AG09309 (cell line): Measurements from ENCODE around the gene TECR.
"Not testable (repeated sequence)": the region's sequence is repeated elsewhere in the genome, so short reads cannot be mapped to it uniquely, and the experiment has no call there.

ENCODE experiments used
- DNase-seq: peaks from one replicate; pipeline ENCODE4 v3.0.0-alpha.2; 2010; ENCODE audit warnings: low read depth
- H3K4me3 ChIP-seq: 2 replicates; pipeline ENCODE4 v1.5.1; 2011; ENCODE audit warnings: mild to moderate bottlenecking, low read depth, low read length, moderate library complexity; ENCODE audit not compliant: control insufficient read depth
- CTCF ChIP-seq: IDR thresholded peaks from 2 replicates; pipeline ENCODE4 v1.5.1; 2011; ENCODE audit warnings: mild to moderate bottlenecking, low read depth, low read length, inconsistent platforms; ENCODE audit not compliant: insufficient read depth, control insufficient read depth; ENCODE audit errors: missing control alignments

Gene TECR

GRCh38 chr19:14595558-14595957 lies 66.2 kb downstream of the TECR start:
- H3K4me3 ChIP-seq: no peak overlapping the region
- no peak for DNase-seq
- no peak for TF ChIP-seq CTCF

- no peak overlapping the region for H3K4me3 ChIP-seq
- TF ChIP-seq CTCF: no peak
- no peak for DNase-seq
Observed at GRCh38 chr19:14599548-14600147, 70.3 kb downstream of the TECR start.

GRCh38 chr19:14603990-14604387 lies 74.6 kb downstream of the TECR start:
- TF ChIP-seq CTCF: no peak
- no peak for DNase-seq
- no peak overlapping the region for H3K4me3 ChIP-seq

- DNase-seq: no peak
- TF ChIP-seq CTCF: no peak
- no peak overlapping the region for H3K4me3 ChIP-seq
Observed at GRCh38 chr19:14606627-14607026, 77.2 kb downstream of the TECR start.

- no peak for DNase-seq
- no peak for TF ChIP-seq CTCF
- no peak overlapping the region for H3K4me3 ChIP-seq
Observed at GRCh38 chr19:14611051-14611450, 81.7 kb downstream of the TECR start.

- not testable (repeated sequence) for H3K4me3 ChIP-seq, DNase-seq
Observed at GRCh38 chr19:14612242-14612641, 82.8 kb downstream of the TECR start.

GRCh38 chr19:14612657-14613056 lies 83.3 kb downstream of the TECR start:
- DNase-seq: no peak
- TF ChIP-seq CTCF: no peak
- H3K4me3 ChIP-seq: no peak overlapping the region

GRCh38 chr19:14613399-14614098 lies 84.2 kb downstream of the TECR start:
- not testable (repeated sequence) for H3K4me3 ChIP-seq, DNase-seq
